WTC11 (cell line): ENCODE results near the gene VASH1. TPM values are rescaled to one million over a fixed set of nuclear protein-coding genes. Genes with fewer than 3 reads are reported as not detected.

ENCODE experiments used
- ATAC-seq: fragments of 200-7000 bp; cut with Tn5 transposase; 2 replicates; pipeline ENCODE4 v1.10.0; 2021; ENCODE audit warnings: mild to moderate bottlenecking, moderate library complexity
- CTCF ChIA-PET: fragments of 300-600 bp; sonication (Branson Sonifier 250); formaldehyde crosslinking; loops from one replicate; lab custom pipeline; 2021; ENCODE audit warnings: antibody characterized with exemption; lab: Charles Lee
- POLR2A ChIA-PET: fragments of 350-600 bp; sonication (Branson Sonifier 250); formaldehyde crosslinking; loops from one replicate; lab custom pipeline; 2021; ENCODE audit warnings: antibody characterized with exemption; lab: Charles Lee
- DNase-seq: peaks from one replicate; pipeline ENCODE4 v3.0.0; 2021; ENCODE audit warnings: low spot score
- H3K27ac Mint-ChIP-seq: 2 replicates; pipeline ENCODE4 v1.8.0; 2021; ENCODE audit warnings: mixed read lengths
- H3K27me3 Mint-ChIP-seq: 2 replicates; pipeline ENCODE4 v1.8.0; 2021; ENCODE audit warnings: low read depth, mild to moderate bottlenecking, moderate library complexity, mixed read lengths
- H3K36me3 Mint-ChIP-seq: 2 replicates; pipeline ENCODE4 v1.8.0; 2021; ENCODE audit warnings: mixed read lengths
- H3K4me1 Mint-ChIP-seq: 2 replicates; pipeline ENCODE4 v1.8.0; 2022; ENCODE audit warnings: mixed read lengths
- H3K4me3 Mint-ChIP-seq: 2 replicates; pipeline ENCODE4 v1.8.0; 2021; ENCODE audit warnings: mild to moderate bottlenecking, moderate library complexity, mixed read lengths
- H3K9me3 Mint-ChIP-seq: 2 replicates; pipeline ENCODE4 v1.8.0; 2021; ENCODE audit warnings: mixed read lengths
- GABPB1 ChIP-seq: sonication (generic); formaldehyde crosslinking; IDR thresholded peaks from 2 replicates; pipeline ENCODE4 v1.8.1; 2023; ENCODE audit warnings: mild to moderate bottlenecking, missing genetic modification reagents
- KAT7 ChIP-seq: sonication (generic); formaldehyde crosslinking; IDR thresholded peaks from 2 replicates; pipeline ENCODE4 v1.8.1; 2023; ENCODE audit warnings: missing genetic modification reagents, mild to moderate bottlenecking, borderline replicate concordance
- RELA ChIP-seq: sonication (generic); formaldehyde crosslinking; IDR thresholded peaks from 2 replicates; pipeline ENCODE4 v1.8.1; 2022; ENCODE audit warnings: missing genetic modification reagents, mild to moderate bottlenecking, borderline replicate concordance
- total RNA-seq: library from RNA; stranded (reverse); gene quantifications from 3 replicates; pipeline ENCODE4 v1.2.3, GENCODE V29; 2021

VASH1 gene
- total RNA-seq, 1 experiment from 2014 or later: 7.2 TPM

DNA sequence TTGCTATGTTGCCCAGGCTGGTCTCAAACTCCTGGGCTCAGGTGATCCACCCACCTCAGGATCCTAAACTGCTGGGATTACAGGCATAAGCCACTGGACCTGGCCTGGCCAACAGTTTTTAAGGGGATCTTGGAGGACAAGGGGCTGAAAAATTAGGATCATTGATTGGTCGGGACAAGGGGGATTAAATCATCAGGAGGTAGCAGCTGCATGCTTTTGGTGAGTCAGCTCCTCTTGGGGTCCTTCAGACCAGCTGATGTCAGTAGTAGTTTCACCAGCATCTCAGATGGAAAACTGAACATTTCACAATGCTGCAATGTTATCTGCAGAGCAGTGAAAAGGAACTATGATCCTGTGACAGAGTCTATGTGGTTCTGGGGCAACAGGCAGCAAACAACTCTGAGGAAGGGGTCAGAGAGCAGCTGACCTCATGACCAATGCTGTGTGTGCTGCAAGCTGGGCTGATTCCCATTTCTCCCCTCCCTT is 71.3 kb downstream of the VASH1 start:
- no peaks in the 10 kb centered on the region; the same call in 1 of the 2 replicates for H3K27me3 Mint-ChIP-seq
- H3K36me3 Mint-ChIP-seq: no peaks in the 10 kb centered on the region
- no peak overlapping the region for H3K4me3 Mint-ChIP-seq
- no peaks in the 10 kb centered on the region for H3K9me3 Mint-ChIP-seq
- POLR2A ChIA-PET: no interaction called here
- TF ChIP-seq RELA (CRISPR knock-in tag) (no peak), KAT7 (CRISPR knock-in tag) (no peak), GABPB1 (peak; percentile 59)
- peaks cover 26% of the 10 kb centered on the region for H3K4me1 Mint-ChIP-seq
- ATAC-seq: no peak
- H3K27ac Mint-ChIP-seq: no peak overlapping the region
- CTCF ChIA-PET: interaction anchor here (0.6 kb wide), 1 partner anchor 48 kb away, joined by 3 read pairs; no protein-coding TSS in a partner anchor
- no peak for DNase-seq

Other genes with a start within 250 kb of the VASH1 start
- gene ANGEL1, start 51.4 kb downstream of the VASH1 start, total RNA-seq: 25.7 to 29.7 TPM (median 25.8 TPM) in 3 replicates
- gene LRRC74A, start 64.9 kb downstream of the VASH1 start, total RNA-seq: not detected in 3 replicates